SKM-1 (cell line): Measurements from ENCODE around the gene NR0B1.

Experiments
- DNase-seq: peaks from one replicate; lab custom pipeline; 2025; ENCODE audit not compliant: unreplicated experiment; lab: John Stamatoyannopoulos, UW

Gene NR0B1, protein sequence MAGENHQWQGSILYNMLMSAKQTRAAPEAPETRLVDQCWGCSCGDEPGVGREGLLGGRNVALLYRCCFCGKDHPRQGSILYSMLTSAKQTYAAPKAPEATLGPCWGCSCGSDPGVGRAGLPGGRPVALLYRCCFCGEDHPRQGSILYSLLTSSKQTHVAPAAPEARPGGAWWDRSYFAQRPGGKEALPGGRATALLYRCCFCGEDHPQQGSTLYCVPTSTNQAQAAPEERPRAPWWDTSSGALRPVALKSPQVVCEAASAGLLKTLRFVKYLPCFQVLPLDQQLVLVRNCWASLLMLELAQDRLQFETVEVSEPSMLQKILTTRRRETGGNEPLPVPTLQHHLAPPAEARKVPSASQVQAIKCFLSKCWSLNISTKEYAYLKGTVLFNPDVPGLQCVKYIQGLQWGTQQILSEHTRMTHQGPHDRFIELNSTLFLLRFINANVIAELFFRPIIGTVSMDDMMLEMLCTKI

DNA sequence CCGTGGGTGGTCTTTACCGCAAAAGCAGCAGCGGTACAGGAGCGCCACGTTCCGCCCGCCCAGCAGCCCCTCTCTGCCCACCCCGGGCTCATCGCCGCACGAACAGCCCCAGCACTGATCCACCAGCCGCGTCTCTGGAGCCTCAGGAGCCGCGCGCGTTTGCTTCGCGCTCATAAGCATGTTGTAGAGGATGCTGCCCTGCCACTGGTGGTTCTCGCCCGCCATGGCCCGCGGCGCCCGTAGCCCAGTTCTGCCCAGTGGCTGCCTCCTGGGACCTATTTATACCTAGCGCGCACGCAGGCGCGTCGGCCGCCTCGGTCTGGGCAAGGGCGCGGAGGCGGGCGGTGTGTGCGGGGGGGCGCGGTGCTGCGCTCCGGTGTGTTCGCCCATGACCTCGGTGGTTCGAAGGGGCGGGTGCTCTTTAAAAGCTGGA lies at the start of gene NR0B1:
TSS of gene NR0B1 (minus strand) at position 252 of the 433 bp plus-strand sequence. CDS start at position 225, 27 bp downstream.
- no peak for DNase-seq

DNA sequence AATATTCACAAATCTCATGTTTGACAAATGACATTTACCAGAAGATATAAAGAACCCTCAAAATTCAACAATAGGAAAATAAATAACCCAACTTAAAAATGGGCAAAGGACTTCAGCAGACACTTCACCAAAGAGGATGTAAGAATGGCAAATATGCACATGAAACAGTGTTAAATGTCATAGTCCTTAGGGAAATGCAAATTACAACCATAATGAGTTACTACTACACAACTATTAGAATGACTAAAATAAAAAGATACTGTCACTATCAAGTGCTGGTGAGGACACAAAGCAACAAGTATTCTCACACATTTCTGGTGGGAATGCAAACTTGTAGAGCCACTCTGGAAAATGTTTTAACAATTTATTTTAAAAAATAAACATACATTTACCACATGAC lies 40.8 kb upstream of the NR0B1 start:
- no peak for DNase-seq

DNA sequence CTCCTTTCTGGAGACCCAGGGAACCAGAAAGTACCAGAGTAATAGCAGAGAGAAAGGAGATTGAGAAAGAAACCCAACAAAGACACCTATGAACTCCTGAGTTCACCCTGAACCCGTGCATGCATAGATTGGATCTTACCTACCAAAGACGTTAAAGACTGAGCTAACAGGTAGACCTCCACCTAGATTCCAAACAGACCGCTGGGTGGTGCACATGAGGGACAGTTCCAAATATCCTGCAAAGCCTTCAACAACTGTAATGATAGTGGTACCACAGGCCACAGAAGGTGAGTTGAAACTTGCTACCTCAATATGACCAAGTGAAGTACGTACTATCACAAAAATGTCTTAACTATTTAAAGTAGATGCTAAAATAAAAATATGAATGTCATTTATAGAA lies 34.0 kb upstream of the NR0B1 start:
- DNase-seq, result no peak

DNA sequence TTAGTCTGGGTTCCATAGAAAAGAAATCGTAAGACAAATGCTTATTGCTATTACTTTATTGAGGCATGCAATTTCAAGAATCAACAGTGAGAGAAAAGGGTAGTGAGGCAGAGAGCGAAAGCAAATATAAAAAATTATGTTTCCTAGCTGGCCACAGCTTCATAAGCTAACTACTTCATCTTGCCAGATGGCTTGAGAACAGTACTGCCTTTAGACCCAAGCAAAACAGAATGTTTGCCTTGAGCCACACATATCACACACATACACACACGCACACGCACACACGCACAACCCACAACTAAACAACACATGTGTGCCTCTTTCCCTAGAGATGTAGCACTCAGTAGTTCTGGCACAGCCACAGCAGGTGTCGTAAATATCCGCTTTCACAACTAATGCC lies 31.6 kb upstream of the NR0B1 start:
- DNase-seq, result no peak

GRCh38 chrX:30327762-30328161 lies 18.6 kb upstream of the NR0B1 start:
- DNase-seq, result no peak

DNA sequence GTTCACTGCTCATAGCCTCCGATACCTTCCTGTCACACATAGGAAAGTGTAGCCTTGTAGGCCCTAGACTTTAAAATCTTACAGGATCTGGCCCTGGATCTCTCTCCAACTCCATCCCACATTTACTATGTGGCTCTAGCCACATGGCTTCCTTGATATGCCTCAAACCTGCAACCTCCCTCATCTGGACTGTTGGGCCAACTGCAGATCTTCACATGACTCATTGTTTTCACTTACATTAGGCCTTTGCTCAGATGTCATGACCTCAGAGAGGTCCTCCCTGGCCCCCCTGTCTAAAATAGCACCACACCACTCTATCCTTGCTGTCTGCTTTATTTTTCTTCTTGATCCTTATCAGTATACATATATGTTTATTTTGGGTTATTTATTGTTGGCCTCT lies 8.1 kb upstream of the NR0B1 start:
- DNase-seq, result no peak

GRCh38 chrX:30313322-30313721 lies 4.1 kb upstream of the NR0B1 start:
- DNase-seq, result no peak

GRCh38 chrX:30312858-30313257 lies 3.7 kb upstream of the NR0B1 start:
- no peak for DNase-seq

GRCh38 chrX:30310429-30311206 lies 1.4 kb upstream of the NR0B1 start:
- no peak for DNase-seq

- DNase-seq, result no peak
These were observed 689 bp downstream of the NR0B1 start for GRCh38 chrX:30308263-30309138.

GRCh38 chrX:30307466-30307865 lies 1.7 kb downstream of the NR0B1 start:
- DNase-seq, result no peak

DNA sequence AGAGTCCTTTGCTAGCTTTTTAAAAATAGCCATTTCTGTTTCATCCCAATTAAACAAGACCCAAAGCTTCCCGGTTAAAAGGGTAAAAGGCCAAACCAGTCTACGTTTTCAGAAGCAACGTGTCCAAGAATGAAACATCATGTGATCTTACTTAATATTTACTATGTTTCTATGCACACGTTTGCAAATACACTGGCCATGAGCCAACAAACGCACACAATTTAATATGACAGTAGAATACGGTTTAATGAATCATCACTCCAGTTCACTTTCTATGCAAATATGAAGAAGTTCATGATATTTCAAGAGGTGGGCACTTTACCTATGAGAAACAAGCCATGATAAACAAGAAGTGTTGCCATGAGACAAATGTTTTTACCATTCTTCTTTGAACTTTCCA lies 4.3 kb downstream of the NR0B1 start:
- no peak for DNase-seq

- DNase-seq, result no peak
These were observed 6.2 kb downstream of the NR0B1 start for GRCh38 chrX:30302956-30303355.

GRCh38 chrX:30301963-30302362 lies 7.2 kb downstream of the NR0B1 start:
- no peak for DNase-seq

DNA sequence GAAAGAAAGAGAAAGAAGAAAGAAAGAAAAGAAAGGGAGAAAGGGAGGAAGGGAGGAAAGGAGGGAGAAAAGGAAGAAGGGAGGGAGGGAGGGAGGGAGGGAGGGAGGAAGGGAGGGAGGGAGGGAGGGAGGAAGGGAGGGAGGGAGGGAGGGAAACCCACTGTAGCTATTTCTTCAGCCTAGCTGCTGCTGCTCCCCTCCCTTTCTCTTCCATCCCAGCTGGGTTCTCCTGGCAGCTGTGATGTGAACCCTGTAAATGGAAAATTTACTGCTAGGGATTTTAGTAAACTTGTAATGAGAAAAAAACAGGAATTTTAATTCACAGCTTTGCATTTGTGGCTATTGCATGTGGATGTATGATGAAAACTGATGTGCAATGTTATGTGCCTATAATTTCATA lies 8.0 kb downstream of the NR0B1 start:
- no peak for DNase-seq

DNA sequence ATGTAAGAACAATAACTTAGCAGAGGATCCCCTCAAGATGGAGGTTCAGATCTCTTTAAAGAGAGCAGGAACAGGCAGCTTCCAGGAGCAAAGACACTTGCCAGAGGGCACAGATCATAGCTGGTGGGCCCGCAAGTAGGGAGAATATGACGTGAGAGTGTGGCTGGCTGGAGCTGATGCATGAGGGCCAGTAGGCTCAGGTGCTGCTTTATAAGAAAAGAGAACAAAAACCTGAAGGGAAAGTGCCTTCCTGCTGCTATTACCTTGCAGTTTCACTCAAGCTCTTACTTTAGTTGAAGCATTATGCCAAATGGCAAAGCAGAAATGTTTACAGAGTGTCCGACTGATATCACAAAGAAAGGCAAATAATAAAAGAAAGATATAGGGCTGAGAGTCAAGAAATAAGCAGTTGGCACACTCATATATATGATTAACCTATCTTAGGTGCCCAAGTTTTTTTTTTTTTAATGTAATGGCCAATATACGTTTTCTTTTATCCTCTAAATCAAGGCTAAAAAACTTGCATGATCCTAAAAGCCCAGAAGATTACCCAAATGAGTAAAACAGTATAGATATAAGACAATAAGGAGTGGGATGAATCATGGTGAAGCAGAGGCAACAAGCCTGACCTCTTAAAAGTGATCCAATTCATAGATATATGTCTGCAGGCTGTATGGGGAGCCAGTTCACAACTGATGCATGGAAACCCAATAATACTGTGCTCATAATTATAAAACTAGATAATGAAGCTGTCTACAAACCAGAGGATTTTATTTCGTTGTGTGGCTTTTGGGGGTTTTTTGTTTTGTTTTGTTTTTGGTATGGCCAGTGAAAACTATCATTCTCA lies 12.6 kb downstream of the NR0B1 start:
- DNase-seq, result no peak

- DNase-seq, result no peak
These were observed 25.6 kb downstream of the NR0B1 start for GRCh38 chrX:30283456-30284200.

- DNase-seq, result no peak
These were observed 26.7 kb downstream of the NR0B1 start for GRCh38 chrX:30282527-30282926.

DNA sequence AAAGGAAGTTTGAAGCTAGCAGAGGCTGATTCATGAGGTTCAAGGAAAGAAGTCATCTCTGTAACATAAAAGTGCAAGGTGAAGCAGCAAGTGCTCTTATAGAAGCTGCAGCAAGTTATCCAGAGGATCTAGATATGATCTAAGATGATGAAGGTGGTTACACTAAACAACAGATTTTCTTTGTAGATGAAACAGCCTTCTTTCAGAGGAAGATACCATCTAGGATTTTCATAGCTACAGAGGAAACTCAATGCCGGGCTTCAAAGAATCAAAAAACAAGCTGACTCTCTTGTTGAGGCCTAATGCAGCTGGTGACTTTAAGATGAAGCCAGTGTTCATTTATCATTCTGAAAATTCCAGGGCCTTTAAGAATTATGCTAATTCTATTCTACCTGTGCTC lies 28.8 kb downstream of the NR0B1 start:
- DNase-seq, result no peak

- no peak for DNase-seq
These were observed 30.8 kb downstream of the NR0B1 start for GRCh38 chrX:30278365-30278764.
